AG04449 (cell line): ENCODE measurements around the gene OBP2B.
"Not testable (repeated sequence)": the region's sequence is repeated elsewhere in the genome, so short reads cannot be mapped to it uniquely, and the experiment has no call there.

ENCODE experiments used
- CTCF ChIA-PET: fragments of 350-600 bp; formaldehyde crosslinking; extraction: SDS; loops from one replicate; lab custom pipeline; 2021; ENCODE audit warnings: antibody characterized with exemption; lab: Yijun Ruan, JAX
- POLR2A ChIA-PET: fragments of 400-600, 350-600 bp; formaldehyde crosslinking; extraction: SDS; loops from one replicate; lab custom pipeline; 2020; ENCODE audit warnings: antibody characterized with exemption, inconsistent platforms; lab: Yijun Ruan, JAX
- DNase-seq: peaks from one replicate; pipeline ENCODE4 v3.0.0-alpha.2; 2010; ENCODE audit warnings: low read depth, low spot score
- H3K4me3 ChIP-seq: 2 replicates; pipeline ENCODE4 v1.5.1; 2011; ENCODE audit warnings: low read depth, mild to moderate bottlenecking, control low read depth, low read length
- TF ChIP-seq, protein P1 (sequence below): IDR thresholded peaks from one replicate; pipeline ENCODE4 v1.5.1; 2011; ENCODE audit warnings: mild to moderate bottlenecking, moderate library complexity, low read length, control low read depth, inconsistent platforms; ENCODE audit not compliant: insufficient read depth; ENCODE audit errors: missing control alignments

The OBP2B gene

DNA sequence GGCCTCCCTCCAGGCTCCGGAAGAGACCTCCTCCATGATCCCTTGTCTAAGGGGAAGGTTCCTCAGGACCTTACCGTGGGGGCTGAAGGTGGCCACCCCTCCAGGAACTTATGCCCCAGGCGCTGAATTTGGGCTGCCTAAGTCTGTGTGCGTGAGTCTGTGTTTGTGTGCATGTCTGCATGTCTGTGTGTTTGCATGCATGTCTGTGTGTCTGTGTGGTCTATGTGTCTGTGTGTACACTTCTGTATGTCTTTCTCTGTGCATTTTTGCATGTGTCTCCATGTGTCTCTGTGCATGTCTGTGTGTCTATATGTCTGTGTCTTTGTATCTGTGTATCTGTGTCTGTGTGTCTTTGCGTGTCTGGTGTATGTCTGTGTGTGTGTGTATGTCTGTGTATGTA is 45.4 kb upstream of the OBP2B start:
- POLR2A ChIA-PET: no interaction called here
- no peak for DNase-seq
- CTCF ChIA-PET: no interaction called here
- TF ChIP-seq, protein P1, sequence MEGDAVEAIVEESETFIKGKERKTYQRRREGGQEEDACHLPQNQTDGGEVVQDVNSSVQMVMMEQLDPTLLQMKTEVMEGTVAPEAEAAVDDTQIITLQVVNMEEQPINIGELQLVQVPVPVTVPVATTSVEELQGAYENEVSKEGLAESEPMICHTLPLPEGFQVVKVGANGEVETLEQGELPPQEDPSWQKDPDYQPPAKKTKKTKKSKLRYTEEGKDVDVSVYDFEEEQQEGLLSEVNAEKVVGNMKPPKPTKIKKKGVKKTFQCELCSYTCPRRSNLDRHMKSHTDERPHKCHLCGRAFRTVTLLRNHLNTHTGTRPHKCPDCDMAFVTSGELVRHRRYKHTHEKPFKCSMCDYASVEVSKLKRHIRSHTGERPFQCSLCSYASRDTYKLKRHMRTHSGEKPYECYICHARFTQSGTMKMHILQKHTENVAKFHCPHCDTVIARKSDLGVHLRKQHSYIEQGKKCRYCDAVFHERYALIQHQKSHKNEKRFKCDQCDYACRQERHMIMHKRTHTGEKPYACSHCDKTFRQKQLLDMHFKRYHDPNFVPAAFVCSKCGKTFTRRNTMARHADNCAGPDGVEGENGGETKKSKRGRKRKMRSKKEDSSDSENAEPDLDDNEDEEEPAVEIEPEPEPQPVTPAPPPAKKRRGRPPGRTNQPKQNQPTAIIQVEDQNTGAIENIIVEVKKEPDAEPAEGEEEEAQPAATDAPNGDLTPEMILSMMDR: no peak
- no peak overlapping the region for H3K4me3 ChIP-seq

DNA sequence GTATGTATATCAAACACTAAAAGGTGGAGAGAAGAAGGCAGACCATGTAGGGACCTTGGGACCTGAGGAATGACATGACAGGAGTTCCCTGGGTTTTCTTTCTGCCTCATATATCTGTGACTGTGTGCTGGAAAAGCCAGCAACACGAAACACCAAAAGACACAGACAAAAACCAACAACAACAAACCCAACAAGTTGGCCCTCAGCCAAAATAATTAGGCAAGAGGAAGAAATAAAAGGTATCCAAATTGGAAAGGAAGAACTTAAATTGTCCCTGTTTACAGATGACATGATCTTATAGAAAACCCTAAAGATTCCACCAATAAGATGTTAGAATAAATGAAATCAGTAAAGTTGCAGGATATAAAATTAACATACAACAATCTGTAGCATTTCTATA is 44.2 kb upstream of the OBP2B start:
- no peak overlapping the region for H3K4me3 ChIP-seq
- TF ChIP-seq, protein P1: no peak
- DNase-seq: no peak
- ChIA-PET POLR2A (no interaction called here), CTCF (no interaction called here)

DNA sequence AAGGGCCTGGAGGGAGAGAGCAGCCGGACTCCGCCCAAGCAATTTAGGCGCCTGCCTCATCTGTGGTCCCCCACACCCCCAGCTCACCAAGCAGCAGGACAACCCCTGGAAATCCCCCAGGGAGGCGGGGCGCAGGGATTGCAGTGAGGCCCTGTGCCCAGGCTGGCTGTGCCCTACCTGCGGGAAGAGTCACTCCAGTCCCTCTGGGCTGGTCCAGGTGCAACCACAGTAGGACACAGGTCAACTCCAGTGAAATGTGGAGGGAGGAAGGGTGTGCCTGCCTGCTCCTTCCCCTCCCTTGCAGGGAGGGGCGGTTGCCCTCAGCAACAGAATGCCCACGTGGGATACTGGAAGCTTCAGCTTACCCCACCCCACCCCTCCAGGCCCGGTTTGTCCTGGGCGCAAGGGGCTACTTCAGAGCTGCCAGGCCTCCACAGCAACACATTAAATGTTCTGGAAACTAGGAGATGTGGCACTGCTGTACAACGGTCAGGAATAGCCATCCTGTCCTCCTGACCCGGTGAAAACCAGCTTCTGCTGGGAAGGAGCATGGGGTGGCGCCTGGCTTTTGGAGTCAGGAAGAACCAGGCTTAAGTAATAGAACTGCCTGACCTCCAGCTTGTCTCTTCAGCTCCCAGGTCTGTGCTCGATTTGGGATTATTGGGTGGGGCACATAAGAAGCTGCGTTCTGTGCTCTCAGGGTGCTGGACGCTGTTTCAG is 43.4 kb upstream of the OBP2B start:
- TF ChIP-seq, protein P1: no peak
- ChIA-PET POLR2A (no interaction called here), CTCF (no interaction called here)
- H3K4me3 ChIP-seq: no peak overlapping the region
- no peak for DNase-seq

DNA sequence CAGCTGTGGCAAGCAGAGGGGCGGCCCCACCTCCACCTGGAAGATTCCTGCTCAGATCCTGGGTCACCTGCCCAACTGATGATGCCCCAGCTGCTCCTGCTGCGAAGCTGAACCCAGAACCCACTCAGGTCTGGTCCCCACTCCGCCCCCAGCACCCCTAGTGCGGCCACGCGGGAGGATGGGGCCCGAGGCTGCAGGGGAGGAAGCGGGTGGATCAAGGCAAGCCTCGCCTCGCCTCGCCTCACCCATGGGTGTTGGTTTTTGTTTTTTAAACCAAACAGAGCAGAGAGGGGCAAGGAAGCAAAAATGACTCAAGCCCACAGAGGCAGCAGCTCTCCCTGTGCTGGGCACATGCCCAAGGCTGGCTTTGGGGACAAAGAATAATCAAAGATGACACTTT is 42.7 kb upstream of the OBP2B start:
- DNase-seq: no peak
- H3K4me3 ChIP-seq: no peak overlapping the region
- CTCF ChIA-PET: no interaction called here
- TF ChIP-seq, protein P1: no peak
- POLR2A ChIA-PET: no interaction called here

DNA sequence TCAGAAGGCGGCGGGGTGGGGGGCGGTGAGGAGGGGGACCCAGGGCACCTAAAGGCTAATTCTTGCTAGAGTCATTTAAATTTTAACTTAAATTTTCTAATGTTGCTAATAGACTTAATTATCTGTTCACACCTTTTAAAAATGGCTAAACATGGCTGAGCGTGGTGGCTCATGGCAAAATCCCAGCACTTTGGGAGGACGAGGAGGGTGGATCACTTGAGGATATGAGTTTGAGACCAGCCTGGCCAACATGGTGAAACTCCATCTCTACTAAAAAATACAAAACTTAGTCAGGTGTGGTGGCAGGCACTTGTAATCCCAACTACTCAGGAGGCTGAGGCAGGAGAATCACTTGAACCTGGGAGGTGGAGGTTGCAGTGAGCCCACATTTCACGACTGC is 42.2 kb upstream of the OBP2B start:
- CTCF ChIA-PET, DNase-seq, POLR2A ChIA-PET, H3K4me3 ChIP-seq: not testable (repeated sequence)

DNA sequence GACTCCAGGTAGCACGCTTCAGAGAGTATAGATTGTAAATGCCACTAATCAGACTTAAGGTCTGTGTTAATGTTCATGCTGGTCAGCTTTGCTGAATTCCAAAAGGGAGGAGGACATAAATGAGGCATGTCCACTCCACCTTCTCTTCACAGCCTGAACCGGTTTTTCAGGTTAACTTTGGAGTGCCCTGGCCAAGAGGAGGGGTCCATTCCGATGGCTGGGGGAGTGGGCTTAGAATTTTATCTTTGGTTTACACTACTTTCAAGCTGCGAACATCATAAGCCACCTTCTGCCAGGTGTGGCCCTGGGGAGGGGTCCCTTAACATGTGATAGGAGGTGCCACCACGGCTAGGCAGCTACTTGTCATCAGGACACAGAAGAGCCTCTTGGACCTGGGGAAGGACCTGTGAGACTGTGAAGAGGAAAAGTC is 41.7 kb upstream of the OBP2B start:
- CTCF ChIA-PET: no interaction called here
- TF ChIP-seq, protein P1: no peak
- no peak for DNase-seq
- POLR2A ChIA-PET: no interaction called here
- H3K4me3 ChIP-seq: no peak overlapping the region

DNA sequence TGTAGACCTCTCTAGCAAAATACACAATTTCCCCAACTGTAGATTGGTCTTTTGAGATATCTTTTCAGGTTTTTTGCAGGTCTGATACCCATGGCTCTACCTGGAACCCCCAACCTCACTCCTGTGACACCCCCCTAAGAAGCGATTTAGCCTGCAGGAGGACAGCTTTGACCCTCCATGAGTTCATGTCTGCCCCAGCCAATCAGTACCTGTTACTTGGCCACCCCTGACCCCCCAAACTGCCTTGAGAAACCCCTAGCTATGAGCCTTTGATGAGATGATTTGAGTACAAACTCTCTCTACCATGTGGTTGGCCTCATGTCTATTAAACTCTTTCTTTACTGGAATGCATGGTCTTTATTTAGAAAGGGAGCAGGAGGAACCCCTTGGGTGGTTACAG is 40.3 kb upstream of the OBP2B start:
- H3K4me3 ChIP-seq: no peak overlapping the region
- ChIA-PET CTCF (no interaction called here), POLR2A (no interaction called here)
- no peak for DNase-seq
- TF ChIP-seq, protein P1: no peak
